Activated CD4-positive, alpha-beta T cell treated with anti-CD3 and anti-CD28 coated beads, Interleukin-2, amount 50 U/mL, for 4 hours (primary cell): ENCODE results near the gene FAM78A.
"Not testable (repeated sequence)": the region's sequence is repeated elsewhere in the genome, so short reads cannot be mapped to it uniquely, and the experiment has no call there.

Experiments
- DNase-seq, 2 experiments: peaks; one replicate each; pipeline ENCODE4 v3.0.0-alpha.2; 2020

The FAM78A gene

GRCh38 chr9:131279863-131280570, 3.7 kb upstream of the FAM78A start:
- no peak for DNase-seq

DNA sequence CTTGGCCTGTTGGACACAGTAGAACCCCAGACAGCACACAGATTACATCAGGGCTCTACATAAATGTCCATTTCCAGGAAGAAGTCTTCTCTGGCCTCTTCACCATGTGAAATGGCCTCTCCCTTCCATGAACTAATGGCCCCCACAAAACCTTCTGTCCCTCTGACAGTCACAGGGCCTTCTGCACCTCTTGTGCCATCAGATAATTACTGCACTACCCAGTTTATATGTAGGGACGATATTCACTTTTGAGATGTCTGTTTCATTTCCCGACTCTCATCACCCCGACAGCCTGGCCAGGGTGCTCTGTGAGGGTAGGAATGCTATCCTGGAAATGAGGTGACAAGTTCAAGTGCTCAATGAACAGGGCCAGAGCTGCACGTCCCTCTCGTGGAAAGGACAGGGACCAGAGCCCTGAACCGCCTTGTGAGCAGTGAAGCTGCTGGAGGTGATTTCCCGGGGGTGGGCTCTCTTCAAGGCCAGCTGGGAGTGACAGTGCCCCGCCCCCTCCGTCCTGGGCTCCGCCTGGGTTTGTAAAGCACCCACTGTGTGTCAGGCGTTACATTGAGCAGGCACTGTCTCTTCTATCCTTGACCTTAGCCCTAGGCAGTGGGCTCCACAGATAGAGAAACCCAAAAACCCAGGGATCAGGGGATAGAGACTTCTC, 3.0 kb upstream of the FAM78A start:
- no peak for DNase-seq

DNA sequence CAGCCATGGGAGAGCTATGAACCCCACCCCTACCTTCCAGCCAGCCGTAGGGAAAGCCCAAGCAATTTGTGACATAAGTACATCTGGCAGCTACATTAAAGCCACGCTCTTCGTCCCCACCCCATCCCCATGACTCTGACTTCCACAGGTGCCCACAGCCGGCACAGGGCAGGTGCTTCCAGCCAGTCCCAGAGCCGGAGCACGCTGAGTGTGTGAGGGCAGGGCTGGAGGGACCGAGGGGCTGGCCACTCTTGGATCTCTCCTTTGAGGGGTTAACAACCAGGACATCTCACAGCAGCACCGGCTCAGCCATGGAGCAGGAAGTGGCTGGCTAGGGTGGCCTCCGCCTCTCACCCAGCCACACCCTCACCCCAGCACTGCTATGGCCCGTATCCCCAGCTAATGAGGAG, 2.4 kb upstream of the FAM78A start:
- DNase-seq, result no peak

DNA sequence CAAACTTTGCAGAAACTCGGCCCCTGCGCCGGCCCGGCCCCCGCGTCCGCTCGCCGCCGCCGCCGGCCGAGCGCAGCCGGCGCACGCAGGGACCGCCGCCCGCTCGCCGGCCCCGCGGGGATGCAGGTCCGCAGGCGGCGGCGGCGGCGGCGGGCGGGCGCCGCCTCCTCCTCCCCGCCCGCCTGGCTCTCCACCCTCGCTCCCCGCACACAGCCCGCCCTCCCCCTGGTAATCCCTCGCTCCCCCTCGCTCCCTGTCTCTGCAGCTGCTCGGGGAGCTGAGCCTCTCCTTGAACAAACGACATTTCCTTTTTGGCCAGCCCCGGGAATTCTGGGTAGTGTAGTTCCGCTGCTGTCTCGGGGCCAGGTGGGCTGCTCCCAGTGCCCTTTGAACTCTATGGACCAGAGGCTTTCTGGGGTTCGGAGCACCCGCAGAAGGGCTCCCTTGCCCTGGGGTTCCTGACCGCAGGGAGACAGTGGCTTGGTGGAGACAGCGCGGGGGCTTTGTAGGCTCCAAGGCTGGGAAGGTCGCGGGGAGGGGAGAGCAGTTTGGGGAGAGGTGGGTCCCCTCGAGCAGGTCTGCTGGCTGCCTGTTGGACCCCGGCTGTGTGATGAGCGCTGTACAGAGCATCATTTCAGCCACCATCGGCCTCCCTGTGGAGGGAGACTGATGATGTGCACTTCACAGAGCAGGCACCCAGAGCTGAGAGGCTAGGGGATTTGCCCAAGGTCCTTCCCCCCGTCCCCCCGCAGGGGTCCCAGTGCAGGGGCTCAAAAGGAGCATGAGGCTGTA, 1.8 kb upstream of the FAM78A start:
- peak; percentile 69 to 70 for DNase-seq

DNA sequence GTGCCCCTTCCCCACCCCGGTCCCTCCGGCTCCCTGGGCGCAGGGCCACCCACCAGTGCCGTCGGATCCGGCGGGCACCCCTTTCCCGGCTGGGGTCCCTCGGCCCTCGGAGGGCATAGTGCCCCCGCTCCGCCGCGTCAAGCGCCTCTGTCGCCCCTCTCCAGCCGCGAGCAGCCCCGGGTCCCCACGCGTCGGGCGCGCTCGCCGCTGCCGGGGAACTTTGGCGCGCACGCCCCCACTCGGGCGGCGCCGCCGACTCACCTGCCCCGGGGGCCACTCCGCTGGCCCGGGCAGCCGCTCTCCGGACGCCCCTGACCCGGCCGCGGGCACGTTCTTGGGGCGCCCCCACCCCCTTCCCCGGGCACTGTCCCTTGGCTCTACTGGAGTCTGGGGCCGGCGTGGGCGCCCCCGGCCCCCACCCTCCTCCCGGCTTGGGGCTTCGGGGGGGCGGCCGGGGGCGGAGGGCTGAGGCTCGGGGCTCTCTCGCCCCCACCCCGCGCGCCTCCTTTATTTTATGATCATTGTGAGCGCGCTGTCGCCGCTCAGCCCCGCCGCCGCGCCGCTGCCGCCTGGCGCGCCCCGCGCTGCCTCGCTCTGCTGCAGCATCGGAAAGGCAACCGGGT, 1.1 kb upstream of the FAM78A start:
- DNase-seq, result no peak

GRCh38 chr9:131276891-131277286, 579 bp upstream of the FAM78A start:
- DNase-seq, result no peak

- DNase-seq, result no peak
Observed at GRCh38 chr9:131275332-131276093, 797 bp downstream of the FAM78A start.

DNA sequence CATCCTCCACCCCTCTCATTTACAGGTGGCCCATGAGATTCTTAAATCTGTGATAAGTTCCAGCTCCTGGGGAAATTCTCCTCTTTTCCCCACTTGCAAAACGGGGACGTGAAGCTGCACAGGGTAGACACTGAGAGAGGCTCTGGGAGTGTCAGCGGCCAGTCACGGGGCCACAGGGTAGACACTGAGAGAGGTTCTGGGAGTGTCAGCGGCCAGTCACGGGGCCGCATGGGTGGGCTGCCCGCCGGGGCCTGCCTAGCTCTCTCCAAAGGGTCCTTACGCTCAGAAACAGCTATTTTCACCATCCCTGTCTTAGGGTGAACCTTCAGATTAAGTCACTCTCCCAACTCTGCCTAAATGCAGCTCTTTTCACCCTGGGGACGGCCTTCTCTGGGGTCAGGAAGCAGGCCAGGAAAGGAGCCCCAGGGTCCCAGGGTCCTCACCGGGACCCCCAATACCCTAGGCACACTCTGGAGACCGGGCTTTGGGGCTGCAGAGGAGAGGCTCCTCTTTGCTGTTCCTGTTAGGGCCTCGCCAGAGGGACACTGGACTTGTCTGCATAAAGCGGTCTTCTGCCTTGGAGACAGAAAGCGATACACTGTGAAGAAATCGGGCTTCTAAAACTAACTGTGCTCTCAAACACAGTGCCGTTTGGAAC, 1.5 kb downstream of the FAM78A start:
- DNase-seq, result no peak

DNA sequence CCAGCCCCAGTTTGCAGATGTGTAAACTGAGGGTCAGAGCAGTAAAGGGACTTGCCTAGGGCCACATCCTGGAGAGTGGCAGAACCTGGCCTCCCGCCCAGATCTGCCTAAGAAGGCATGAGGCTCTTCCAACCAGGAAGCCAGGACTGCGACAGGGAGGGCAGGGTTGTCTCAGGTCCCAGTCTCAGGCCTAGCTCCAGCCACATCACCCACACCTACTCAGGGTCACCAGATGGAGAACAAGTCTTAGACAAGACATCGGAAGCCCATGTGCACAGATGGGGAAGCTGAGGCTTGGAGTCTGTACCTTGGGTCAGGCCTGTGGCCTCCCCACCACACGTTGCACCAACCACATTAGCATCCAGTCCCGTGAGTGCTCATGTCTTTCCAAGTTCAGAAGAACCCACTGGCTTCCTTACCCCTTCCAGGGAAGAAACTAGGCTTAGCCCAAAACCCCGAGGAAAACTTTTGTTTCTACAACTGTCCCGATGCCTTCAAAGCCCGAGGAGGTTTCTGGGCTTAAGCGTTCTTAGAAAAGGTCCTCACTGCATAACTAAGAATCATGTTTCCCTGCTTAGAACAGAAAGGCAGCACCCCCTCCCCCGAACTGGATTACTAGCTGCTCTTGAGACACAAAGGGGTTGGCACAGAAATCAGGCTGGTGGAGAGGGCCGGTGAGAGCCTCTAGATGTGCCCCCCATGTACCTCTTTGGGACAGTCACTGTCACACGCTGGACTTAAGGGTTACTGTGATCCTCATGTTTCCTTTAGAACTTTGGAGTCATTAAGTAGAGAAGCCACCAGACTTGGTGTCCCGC, 2.2 kb downstream of the FAM78A start:
- DNase-seq, result no peak

- DNase-seq, result no peak
Observed at GRCh38 chr9:131273146-131273855, 3.0 kb downstream of the FAM78A start.

- no peak for DNase-seq
Observed at GRCh38 chr9:131272212-131272611, 4.1 kb downstream of the FAM78A start.

- no peak for DNase-seq
Observed at GRCh38 chr9:131271506-131271931, 4.8 kb downstream of the FAM78A start.

GRCh38 chr9:131271016-131271273, 5.4 kb downstream of the FAM78A start:
- DNase-seq, result not testable (repeated sequence)

DNA sequence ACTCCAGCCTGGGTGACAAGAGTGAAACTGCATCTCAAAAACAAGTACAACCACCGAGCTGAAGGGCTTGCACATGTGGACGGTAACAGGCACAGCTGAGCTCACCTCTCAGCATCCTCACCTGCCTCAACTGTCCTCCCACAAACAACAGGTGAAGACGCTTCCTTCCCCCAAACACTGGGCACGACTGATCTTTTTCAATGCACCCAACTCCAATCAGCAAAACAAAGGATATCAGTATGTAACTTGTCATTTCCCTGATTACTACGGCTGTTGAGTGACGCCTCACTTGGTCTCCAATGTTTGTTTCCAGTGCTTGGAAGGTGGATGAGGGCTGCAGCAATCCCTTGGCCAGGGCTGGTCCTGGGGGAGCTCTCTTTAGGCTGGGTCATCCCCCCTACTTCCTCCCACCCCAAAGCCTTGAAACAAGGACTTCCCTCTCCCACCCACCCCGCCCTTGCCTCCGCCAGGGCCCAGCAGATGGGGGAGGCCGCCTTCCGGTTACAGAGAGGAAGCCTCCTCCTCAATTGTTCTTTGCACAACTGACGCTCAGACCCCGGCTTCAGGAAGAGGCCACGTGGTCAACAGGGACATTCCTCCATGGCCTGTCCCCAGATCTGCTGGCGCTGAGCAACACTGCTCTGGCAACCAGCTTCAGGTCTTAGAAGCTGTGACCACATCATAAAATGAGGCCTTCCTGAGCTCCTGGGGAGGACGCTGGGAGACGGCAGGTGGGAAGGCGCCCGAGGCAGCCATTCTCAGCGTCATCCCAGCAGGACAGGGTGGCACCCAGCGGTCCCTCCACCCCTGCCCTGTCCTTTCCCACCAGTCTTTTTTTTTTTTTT, 5.9 kb downstream of the FAM78A start:
- no peak for DNase-seq

DNA sequence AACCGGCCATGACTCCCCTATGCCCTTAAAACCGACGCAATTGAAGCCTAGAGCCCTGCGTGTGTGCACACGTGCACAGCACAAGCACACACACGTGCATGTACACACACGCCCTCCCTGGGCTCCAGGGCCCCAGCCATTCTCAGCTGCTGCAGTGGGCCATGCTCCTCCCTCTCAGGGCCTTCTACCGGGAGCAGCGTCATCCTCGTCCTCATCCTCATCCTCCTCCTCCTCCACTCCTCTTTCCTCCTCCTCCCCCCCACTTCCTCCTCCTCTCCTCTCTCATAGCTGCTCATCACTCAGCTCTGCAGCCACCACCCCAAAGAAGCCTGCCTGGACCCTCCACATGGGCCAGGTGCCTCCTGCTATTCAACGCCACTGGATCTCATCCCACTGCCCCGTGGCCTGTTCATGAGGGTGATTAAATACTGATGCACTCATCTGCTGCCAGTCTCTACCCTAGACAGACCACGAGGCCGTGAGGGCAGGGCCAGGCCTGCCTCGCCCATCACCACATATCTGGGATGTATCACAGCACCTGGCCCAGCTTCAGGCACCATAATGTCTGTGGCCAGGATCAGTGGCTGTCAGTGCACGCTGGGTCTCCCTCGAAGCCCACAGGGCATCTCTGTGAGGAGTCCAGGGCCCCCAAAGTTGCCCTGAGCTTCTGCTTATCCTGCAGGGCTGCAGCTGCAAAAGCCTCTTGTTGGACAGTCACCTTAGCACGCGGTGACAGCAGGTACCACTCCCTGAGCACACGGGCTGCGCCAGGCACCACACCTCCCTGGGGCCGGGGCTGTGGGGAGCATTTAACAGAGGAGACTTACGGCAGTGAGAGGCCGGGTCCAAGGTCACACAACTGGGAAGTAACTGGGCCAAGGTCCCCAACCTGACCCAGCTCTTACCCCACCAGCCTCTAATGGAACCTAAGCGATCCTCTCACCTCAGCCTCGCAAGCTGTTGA, 9.8 kb downstream of the FAM78A start:
- no peak for DNase-seq

GRCh38 chr9:131264231-131264630, 12.1 kb downstream of the FAM78A start:
- no peak for DNase-seq

DNA sequence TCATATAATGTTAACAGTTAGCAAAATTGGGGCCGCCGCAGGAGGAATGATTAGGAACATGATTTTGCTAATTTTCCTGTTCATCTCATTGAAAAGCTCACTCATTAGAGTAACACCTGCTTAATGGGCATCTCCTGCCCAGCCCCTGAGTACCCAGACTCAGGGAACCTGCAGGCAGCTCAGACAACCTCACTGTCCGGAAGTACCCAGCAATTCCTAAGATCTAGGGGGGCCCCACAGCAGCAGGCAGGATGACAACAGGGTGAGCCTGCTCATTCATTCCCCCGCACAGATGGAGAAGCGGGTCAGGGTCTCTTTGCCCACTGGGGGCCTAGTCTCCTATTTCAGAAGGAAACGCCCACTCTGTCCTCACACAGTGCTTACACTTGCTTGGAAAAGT, 12.6 kb downstream of the FAM78A start:
- DNase-seq, result no peak

- not testable (repeated sequence) for DNase-seq
Observed at GRCh38 chr9:131263033-131263343, 13.3 kb downstream of the FAM78A start.
